B cell (primary cell): ENCODE measurements around the gene RNF157.

ENCODE experiments used
- CTCF ChIP-seq: fragments of 200-600 bp; IDR thresholded peaks from one replicate; pipeline ENCODE4 v1.8.0; 2022; ENCODE audit warnings: antibody characterized with exemption, mild to moderate bottlenecking
- EZH2 ChIP-seq: IDR thresholded peaks from 2 replicates; pipeline ENCODE4 v1.6.1; 2012; ENCODE audit warnings: borderline replicate concordance, low read depth, mild to moderate bottlenecking, moderate library complexity, low read length; ENCODE audit not compliant: insufficient read depth, poor library complexity, severe bottlenecking

- TF ChIP-seq CTCF (no peak), EZH2 (no peak)
Measured at GRCh38 chr17:76207275-76208059, 32.8 kb downstream of the RNF157 start.
